Measurements from ENCODE around the gene RABGAP1L.

DNA sequence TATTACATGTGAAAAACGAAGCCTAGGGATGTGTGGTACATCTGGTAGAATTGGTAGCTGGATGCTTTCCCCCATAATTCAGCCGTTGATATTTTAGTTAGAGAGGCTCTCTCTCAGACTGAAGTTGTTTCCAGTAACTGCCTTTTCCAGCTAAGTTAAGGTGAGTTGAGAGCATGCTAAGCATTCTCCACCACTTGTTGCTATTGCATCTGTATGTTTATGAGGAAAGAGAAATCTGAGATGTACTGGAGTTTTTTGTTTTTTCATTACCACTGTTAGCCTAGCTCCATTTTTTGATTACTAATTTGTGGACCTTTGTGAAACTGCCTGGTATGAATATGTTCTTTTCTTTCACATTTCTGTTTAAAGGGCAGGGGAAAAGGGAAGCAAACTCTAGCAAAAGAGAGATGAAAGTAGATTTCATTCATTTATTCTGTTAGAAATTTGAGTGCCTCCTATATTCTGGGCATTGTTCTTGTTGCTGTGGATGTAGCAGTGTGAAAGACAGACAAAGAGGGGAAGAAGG lies 650.5 kb downstream of the RABGAP1L start:
- no peak for TF ChIP-seq POLR2AphosphoS5 (IDR thresholded peaks at IDR 0.05; ENCODE audit: borderline replicate concordance, low read depth, low read length)
- no peak for TF ChIP-seq EZH2 (IDR thresholded peaks at IDR 0.05)
- no peak for TF ChIP-seq FOXP2 (optimal IDR thresholded peaks at IDR 0.05; ENCODE audit: control extremely low read depth, extremely low read length, insufficient read depth)
